Measurements from ENCODE around the gene ALKBH1.

GRCh38 chr14:77630111-77630510, 77.7 kb downstream of the ALKBH1 start:
- TF ChIP-seq CTCF (IDR thresholded peaks at IDR 0.05) (no peak), POLR2A (IDR thresholded peaks at IDR 0.05) (no peak)
